Central memory CD8-positive, alpha-beta T cell (primary cell): ENCODE results near the gene ZNF804B.

ENCODE experiments used
- ATAC-seq: fragments of 150-1000 bp; cut with Tn5 transposase; replicated peaks from 2 replicates; pipeline ENCODE4 v1.10.0; 2022; ENCODE audit warnings: mild to moderate bottlenecking, moderate FRiP score, moderate number of reproducible peaks; ENCODE audit not compliant: poor library complexity, severe bottlenecking; ENCODE audit errors: extremely low read depth
- DNase-seq, 2 donors: peaks; one replicate each; pipeline ENCODE4 v3.0.0; 2021; ENCODE audit warnings: low spot score in 2 of 2
- H3K27ac Mint-ChIP-seq: one replicate; pipeline ENCODE4 v1.8.0; 2022; ENCODE audit warnings: low read depth, mild to moderate bottlenecking, moderate library complexity, mixed read lengths
- H3K27me3 Mint-ChIP-seq: one replicate; pipeline ENCODE4 v1.8.0; 2022; ENCODE audit warnings: mixed read lengths
- H3K36me3 Mint-ChIP-seq: one replicate; pipeline ENCODE4 v1.8.0; 2022; ENCODE audit warnings: mild to moderate bottlenecking, moderate library complexity, mixed read lengths; ENCODE audit not compliant: insufficient read depth
- H3K4me1 Mint-ChIP-seq: one replicate; pipeline ENCODE4 v1.8.0; 2022; ENCODE audit warnings: mixed read lengths
- H3K4me3 Mint-ChIP-seq: one replicate; pipeline ENCODE4 v1.8.0; 2022; ENCODE audit warnings: mild to moderate bottlenecking, moderate library complexity, mixed read lengths
- H3K9me3 Mint-ChIP-seq: one replicate; pipeline ENCODE4 v1.8.0; 2022; ENCODE audit warnings: mixed read lengths

Gene ZNF804B

GRCh38 chr7:88789480-88790064 lies 30.1 kb downstream of the ZNF804B start:
- Mint-ChIP-seq H3K4me3 (no peak overlapping the region), H3K4me1 (no peaks in the 10 kb centered on the region), H3K36me3 (no peaks in the 10 kb centered on the region), H3K27me3 (no peaks in the 10 kb centered on the region), H3K27ac (no peak overlapping the region), H3K9me3 (no peaks in the 10 kb centered on the region)
- DNase-seq (no peak), ATAC-seq (no peak)

- Mint-ChIP-seq H3K36me3 (no peaks in the 10 kb centered on the region), H3K27ac (no peak overlapping the region), H3K27me3 (no peaks in the 10 kb centered on the region), H3K9me3 (peaks cover 4% of the 10 kb centered on the region), H3K4me1 (no peaks in the 10 kb centered on the region), H3K4me3 (no peak overlapping the region)
- ATAC-seq (no peak), DNase-seq (no peak)
Measured at GRCh38 chr7:88791891-88792290, 32.4 kb downstream of the ZNF804B start.

DNA sequence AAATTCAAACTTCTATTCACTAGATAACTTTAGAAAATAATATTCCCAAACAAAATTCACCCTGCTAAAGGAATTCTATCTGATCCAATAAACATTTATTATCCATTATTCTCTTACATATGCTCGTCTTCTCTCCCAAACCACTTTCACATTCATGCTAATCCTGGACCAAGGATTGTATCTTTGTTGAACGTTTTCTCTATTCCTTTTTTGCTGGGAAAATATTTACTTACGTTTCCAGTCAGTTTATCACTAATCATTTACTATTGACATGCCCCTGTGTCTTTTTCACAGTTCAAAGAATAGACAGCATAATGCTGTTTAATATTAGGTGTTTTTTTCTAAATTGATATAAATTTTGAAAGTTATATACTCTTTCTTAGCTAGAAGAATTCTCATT lies 32.9 kb downstream of the ZNF804B start:
- Mint-ChIP-seq H3K9me3 (peaks cover 4% of the 10 kb centered on the region), H3K27ac (no peak overlapping the region), H3K36me3 (no peaks in the 10 kb centered on the region), H3K27me3 (no peaks in the 10 kb centered on the region), H3K4me1 (no peaks in the 10 kb centered on the region), H3K4me3 (no peak overlapping the region)
- DNase-seq (no peak), ATAC-seq (no peak)

GRCh38 chr7:88795553-88795952 lies 36.1 kb downstream of the ZNF804B start, which contains the start of gene TEX47:
TSS of gene TEX47 (minus strand) at chr7:88795737. CDS start at chr7:88794942, 795 bp downstream.
- H3K4me3 Mint-ChIP-seq, result no peak within 1 kb of the TSS
- no peaks in the 10 kb centered on the region for H3K36me3 Mint-ChIP-seq
- ATAC-seq (no peak), DNase-seq (no peak)
- H3K4me1 Mint-ChIP-seq, result no peaks in the 10 kb centered on the region
- H3K9me3 Mint-ChIP-seq, result peaks cover 4% of the 10 kb centered on the region
- H3K27me3 Mint-ChIP-seq, result no peaks in the 10 kb centered on the region
- no peak within 1 kb of the TSS for H3K27ac Mint-ChIP-seq

- Mint-ChIP-seq H3K4me3 (no peak overlapping the region), H3K9me3 (peaks cover 5% of the 10 kb centered on the region), H3K36me3 (no peaks in the 10 kb centered on the region)
Measured at GRCh38 chr7:88801046-88801445, 41.5 kb downstream of the ZNF804B start.

DNA sequence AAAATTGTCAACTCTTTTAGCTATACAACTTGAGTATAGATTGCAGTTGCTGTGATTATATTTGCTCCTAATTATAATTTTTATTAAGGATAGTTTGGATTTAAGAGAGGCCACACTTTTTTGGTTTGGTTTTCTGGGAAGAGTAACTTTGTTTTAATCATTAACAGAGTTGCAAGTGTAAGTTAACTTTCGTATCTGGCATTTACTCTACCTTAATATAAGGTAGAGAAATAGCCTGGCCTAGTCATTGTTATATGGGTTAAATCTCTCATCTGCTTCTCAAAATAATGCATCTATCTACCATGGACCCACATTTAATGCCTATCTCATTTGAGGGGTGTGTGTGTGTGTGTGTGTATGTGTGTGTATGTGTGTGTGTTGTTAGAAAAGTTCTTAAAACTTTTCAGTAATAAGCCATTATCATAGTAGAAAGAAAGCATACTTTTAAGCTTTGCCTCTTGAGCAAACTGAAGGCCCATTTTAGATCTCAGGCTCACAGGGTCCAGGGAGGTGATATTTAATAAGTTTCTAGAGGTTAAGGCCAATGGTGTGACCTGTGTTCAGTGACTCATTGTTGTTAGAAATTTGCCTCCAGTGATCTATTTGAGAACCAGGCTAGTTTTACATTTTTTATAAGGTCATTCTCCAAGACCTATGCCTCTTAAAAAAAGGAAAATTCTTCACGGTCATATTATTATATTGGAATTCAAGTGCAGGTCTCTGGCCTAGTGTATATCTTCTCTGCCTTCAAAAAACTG lies 47.0 kb downstream of the ZNF804B start:
- ATAC-seq (no peak), DNase-seq (no peak)
- Mint-ChIP-seq H3K4me1 (no peaks in the 10 kb centered on the region), H3K27me3 (no peaks in the 10 kb centered on the region), H3K9me3 (peaks cover 5% of the 10 kb centered on the region), H3K4me3 (no peak overlapping the region), H3K36me3 (no peaks in the 10 kb centered on the region), H3K27ac (no peak overlapping the region)

More at GRCh38 chr7:88801046-88801445, 41.5 kb downstream of the ZNF804B start:
- no peaks in the 10 kb centered on the region for H3K4me1 Mint-ChIP-seq
- DNase-seq (no peak), ATAC-seq (no peak)
- H3K27me3 Mint-ChIP-seq, result no peaks in the 10 kb centered on the region
- H3K27ac Mint-ChIP-seq, result no peak overlapping the region

- Mint-ChIP-seq H3K9me3 (peaks cover 14% of the 10 kb centered on the region), H3K27me3 (no peaks in the 10 kb centered on the region), H3K4me1 (no peaks in the 10 kb centered on the region), H3K27ac (no peak overlapping the region), H3K4me3 (no peak overlapping the region), H3K36me3 (no peaks in the 10 kb centered on the region)
- ATAC-seq (no peak), DNase-seq (no peak)
Measured at GRCh38 chr7:88818552-88818951, 59.1 kb downstream of the ZNF804B start.

DNA sequence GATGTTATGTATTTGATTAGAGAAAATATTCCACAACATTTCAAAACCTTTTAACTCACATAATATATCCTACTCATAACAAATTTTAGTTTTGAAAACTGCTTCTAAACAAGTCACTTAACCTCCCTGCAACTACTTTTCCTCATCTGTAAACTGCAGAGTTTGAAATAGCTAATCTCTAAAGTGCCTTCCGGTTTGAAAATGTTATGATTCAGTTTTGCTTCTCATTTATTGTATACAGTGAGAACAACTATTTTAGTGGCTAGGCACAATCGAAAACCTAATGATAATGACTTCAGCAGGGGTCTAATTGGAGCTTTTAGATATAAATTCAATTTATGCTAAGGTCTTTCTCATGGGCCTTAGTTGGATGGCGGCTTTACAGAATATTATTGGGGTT lies 66.7 kb downstream of the ZNF804B start:
- peaks cover 19% of the 10 kb centered on the region for H3K9me3 Mint-ChIP-seq
- H3K4me1 Mint-ChIP-seq, result no peaks in the 10 kb centered on the region

GRCh38 chr7:88835147-88835728 lies 75.7 kb downstream of the ZNF804B start:
- H3K9me3 Mint-ChIP-seq, result no peaks in the 10 kb centered on the region
- no peak overlapping the region for H3K4me3 Mint-ChIP-seq
- no peaks in the 10 kb centered on the region for H3K27me3 Mint-ChIP-seq
- DNase-seq (no peak), ATAC-seq (no peak)
- H3K27ac Mint-ChIP-seq, result no peak overlapping the region
- H3K36me3 Mint-ChIP-seq, result no peaks in the 10 kb centered on the region
- H3K4me1 Mint-ChIP-seq, result no peaks in the 10 kb centered on the region

More for the DNA sequence above, 66.7 kb downstream of the ZNF804B start:
- ATAC-seq, result no peak
- H3K27ac Mint-ChIP-seq, result no peak overlapping the region
- H3K27me3 Mint-ChIP-seq, result no peaks in the 10 kb centered on the region
- H3K4me3 Mint-ChIP-seq, result no peak overlapping the region
- DNase-seq, result no peak
- no peaks in the 10 kb centered on the region for H3K36me3 Mint-ChIP-seq

DNA sequence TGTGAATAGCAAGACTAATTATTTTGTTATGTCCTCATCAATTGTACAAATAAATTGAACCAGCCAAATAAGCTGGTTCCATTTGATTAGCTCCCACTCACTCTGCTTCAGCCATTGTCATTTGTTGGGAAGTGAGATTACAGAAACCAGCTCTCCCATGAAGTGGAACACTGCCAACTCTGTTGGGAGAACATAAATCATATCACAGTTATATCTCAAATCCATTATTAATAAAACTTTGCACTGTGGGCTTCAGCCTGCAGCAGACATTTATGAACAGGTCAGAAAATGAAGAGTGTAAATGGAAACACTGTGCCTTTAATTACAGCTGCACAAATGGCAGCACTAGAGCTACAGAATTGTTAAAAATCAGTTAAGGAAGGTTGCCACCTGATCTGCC lies 82.7 kb downstream of the ZNF804B start:
- Mint-ChIP-seq H3K36me3 (no peaks in the 10 kb centered on the region), H3K27ac (no peak overlapping the region), H3K4me1 (no peaks in the 10 kb centered on the region), H3K27me3 (no peaks in the 10 kb centered on the region), H3K4me3 (no peak overlapping the region), H3K9me3 (no peaks in the 10 kb centered on the region)
- DNase-seq (no peak), ATAC-seq (no peak)

GRCh38 chr7:88845091-88845490 lies 85.6 kb downstream of the ZNF804B start:
- Mint-ChIP-seq H3K4me3 (no peak overlapping the region), H3K4me1 (no peaks in the 10 kb centered on the region), H3K27ac (no peak overlapping the region), H3K36me3 (no peaks in the 10 kb centered on the region), H3K9me3 (peaks cover 1% of the 10 kb centered on the region), H3K27me3 (no peaks in the 10 kb centered on the region)
- ATAC-seq, result no peak
- no peak for DNase-seq

DNA sequence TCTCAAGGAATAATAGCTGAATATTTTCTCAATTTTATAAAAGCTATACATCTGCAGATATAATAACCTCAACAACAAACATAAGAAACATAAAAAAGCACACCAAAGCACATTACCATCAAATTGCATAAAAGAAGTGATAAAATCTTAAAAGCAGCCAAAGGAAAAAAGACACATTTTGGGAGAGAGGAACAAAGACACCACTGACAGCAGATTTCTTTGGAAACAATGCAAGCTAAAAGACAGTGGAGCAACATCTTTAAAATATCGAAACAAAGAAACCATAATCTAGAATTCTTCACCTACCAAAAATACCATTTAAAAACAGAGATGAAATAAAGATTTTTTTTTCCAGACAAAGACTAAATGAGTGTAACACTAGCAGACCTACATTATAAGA lies 91.7 kb downstream of the ZNF804B start:
- H3K36me3 Mint-ChIP-seq, result no peaks in the 10 kb centered on the region
- H3K27me3 Mint-ChIP-seq, result no peaks in the 10 kb centered on the region
- H3K4me3 Mint-ChIP-seq, result no peak overlapping the region
- DNase-seq (no peak), ATAC-seq (no peak)
- peaks cover 10% of the 10 kb centered on the region for H3K9me3 Mint-ChIP-seq
- H3K4me1 Mint-ChIP-seq, result no peaks in the 10 kb centered on the region
- H3K27ac Mint-ChIP-seq, result no peak overlapping the region

DNA sequence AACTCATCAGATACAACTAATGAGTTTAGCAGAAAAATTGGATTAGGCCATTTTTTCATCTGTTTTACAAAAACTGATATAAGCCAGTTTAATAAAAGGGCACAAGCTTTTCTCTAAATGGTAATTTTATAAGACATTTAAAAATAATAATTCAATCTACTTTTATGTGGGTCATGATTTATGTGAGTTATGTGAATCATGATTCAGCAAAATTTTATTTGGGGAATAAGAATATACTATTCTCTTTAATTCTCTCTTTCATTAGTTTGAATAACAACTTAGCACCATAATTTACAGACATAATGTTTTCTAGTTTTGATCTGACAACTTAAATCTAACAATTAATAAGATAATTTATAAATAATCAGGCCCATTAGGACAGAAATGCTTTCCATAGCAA lies 99.8 kb downstream of the ZNF804B start:
- H3K4me1 Mint-ChIP-seq, result no peaks in the 10 kb centered on the region
- no peak for DNase-seq
- peaks cover 20% of the 10 kb centered on the region for H3K9me3 Mint-ChIP-seq
- no peaks in the 10 kb centered on the region for H3K36me3 Mint-ChIP-seq
- no peaks in the 10 kb centered on the region for H3K27me3 Mint-ChIP-seq
- H3K4me3 Mint-ChIP-seq, result no peak overlapping the region
- ATAC-seq, result no peak
- no peak overlapping the region for H3K27ac Mint-ChIP-seq
